HG03378 (cell line): Measurements from ENCODE around the gene KANK2.

Experiments
- ATAC-seq: cut with Tn5 transposase; IDR thresholded peaks from one replicate; pipeline ENCODE4 v1.9.1; 2021; ENCODE audit warnings: mild to moderate bottlenecking, moderate library complexity; ENCODE audit not compliant: unreplicated experiment

The KANK2 gene

GRCh38 chr19:11226716-11227166 lies 29.4 kb upstream of the KANK2 start:
- no peak for ATAC-seq

GRCh38 chr19:11225815-11226214 lies 28.5 kb upstream of the KANK2 start:
- no peak for ATAC-seq

GRCh38 chr19:11225172-11225571 lies 27.8 kb upstream of the KANK2 start:
- ATAC-seq = no peak

- ATAC-seq = no peak
Measured at GRCh38 chr19:11224429-11224828, 27.1 kb upstream of the KANK2 start.

- ATAC-seq = no peak
Measured at GRCh38 chr19:11223200-11223599, 25.9 kb upstream of the KANK2 start.

GRCh38 chr19:11221082-11221598 lies 23.8 kb upstream of the KANK2 start:
- ATAC-seq = no peak

- ATAC-seq = no peak
Measured at GRCh38 chr19:11214387-11214786, 17.0 kb upstream of the KANK2 start.

- ATAC-seq = no peak
Measured at GRCh38 chr19:11210656-11210928, 13.2 kb upstream of the KANK2 start.

GRCh38 chr19:11209839-11210655 lies 12.7 kb upstream of the KANK2 start:
- ATAC-seq = no peak

GRCh38 chr19:11208561-11209471 lies 11.5 kb upstream of the KANK2 start:
- ATAC-seq = no peak

GRCh38 chr19:11205939-11206570 lies 8.7 kb upstream of the KANK2 start:
- ATAC-seq = no peak

- ATAC-seq = no peak
Measured at GRCh38 chr19:11204943-11205349, 7.6 kb upstream of the KANK2 start.

GRCh38 chr19:11204076-11204602 lies 6.8 kb upstream of the KANK2 start:
- ATAC-seq = no peak

- ATAC-seq = no peak
Measured at GRCh38 chr19:11203194-11204075, 6.1 kb upstream of the KANK2 start.

GRCh38 chr19:11202488-11203193 lies 5.3 kb upstream of the KANK2 start:
- no peak for ATAC-seq

- no peak for ATAC-seq
Measured at GRCh38 chr19:11201791-11202190, 4.4 kb upstream of the KANK2 start.

- no peak for ATAC-seq
Measured at GRCh38 chr19:11200931-11201330, 3.6 kb upstream of the KANK2 start.

GRCh38 chr19:11200015-11200574 lies 2.8 kb upstream of the KANK2 start:
- ATAC-seq = no peak

- ATAC-seq = no peak
Measured at GRCh38 chr19:11199517-11199916, 2.2 kb upstream of the KANK2 start.
